ENCODE measurements around the gene RALGPS1.

DNA sequence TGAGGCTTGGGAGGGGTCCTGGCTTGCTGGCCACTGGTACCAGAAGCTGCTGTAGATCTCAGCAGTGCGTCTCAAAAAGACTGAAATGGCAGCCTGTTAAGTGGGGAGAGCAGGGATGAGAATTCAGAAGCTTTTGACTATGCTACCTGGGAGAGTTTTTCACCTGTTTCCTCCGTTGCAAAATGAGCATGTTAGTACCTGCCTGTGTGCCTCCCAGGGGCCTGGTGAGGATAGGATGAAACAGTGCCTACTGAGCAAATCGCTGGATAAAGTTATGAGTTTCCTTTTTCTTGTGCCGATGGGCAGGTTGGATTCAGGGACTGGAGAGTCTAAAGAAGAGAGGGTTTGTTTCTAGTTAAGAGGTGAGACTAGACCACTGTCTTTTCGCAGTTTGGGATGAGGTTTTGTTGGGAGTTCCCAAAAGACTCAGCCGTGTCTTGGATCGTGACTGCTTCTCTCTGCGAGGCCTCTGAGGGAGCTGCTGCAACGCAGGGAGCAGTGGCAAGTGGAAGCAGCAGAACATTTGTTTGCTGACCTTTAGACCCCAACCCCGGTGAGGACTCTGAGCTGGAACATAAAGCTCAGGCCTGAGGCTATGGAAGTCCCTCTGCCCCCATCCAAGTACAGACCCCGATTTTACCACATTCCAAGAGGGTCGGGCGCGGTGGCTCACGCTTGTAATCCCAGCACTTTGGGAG, 1.4 kb downstream of the RALGPS1 start:
- TF ChIP-seq CTCF (IDR thresholded peaks at IDR 0.05; ENCODE audit: poor library complexity) (no peak), EZH2phosphoT487 (IDR thresholded peaks at IDR 0.05; ENCODE audit: low read depth, severe bottlenecking, unreplicated experiment) (no peak)
